HS-5 (cell line): Measurements from ENCODE around the gene KCTD13.
A peak's percentile ranks its signal among the peaks of the same experiment; 100 is the strongest.
"Not testable (repeated sequence)": the region's sequence is repeated elsewhere in the genome, so short reads cannot be mapped to it uniquely, and the experiment has no call there.

Experiments used
- DNase-seq: peaks from one replicate; pipeline ENCODE4 v3.0.0-alpha.2; 2012; ENCODE audit warnings: low read depth

The KCTD13 gene

GRCh38 chr16:29925781-29926710, at the start of gene KCTD13:
KCTD13 (minus strand) TSS chr16:29926226; CDS start chr16:29926033, 193 bp downstream.
- peak; percentile 61 for DNase-seq

- DNase-seq, result no peak
These were observed 49.1 kb upstream of the KCTD13 start for GRCh38 chr16:29975134-29975538.

- DNase-seq, result no peak
These were observed 48.5 kb upstream of the KCTD13 start for GRCh38 chr16:29974291-29975133.

GRCh38 chr16:29973384-29974246, 47.6 kb upstream of the KCTD13 start, which contains the start of gene TAOK2:
TAOK2 (plus strand) TSS chr16:29973868; CDS start chr16:29977773, 3,905 bp downstream.
- peak; percentile 95 for DNase-seq

- DNase-seq, result no peak
These were observed 47.0 kb upstream of the KCTD13 start for GRCh38 chr16:29972992-29973383.

GRCh38 chr16:29972500-29972899, 46.5 kb upstream of the KCTD13 start:
- no peak for DNase-seq

GRCh38 chr16:29971304-29971703, 45.3 kb upstream of the KCTD13 start:
- no peak for DNase-seq

GRCh38 chr16:29968205-29968604, 42.2 kb upstream of the KCTD13 start:
- DNase-seq, result no peak

GRCh38 chr16:29963021-29963743, 37.2 kb upstream of the KCTD13 start:
- no peak for DNase-seq

GRCh38 chr16:29962344-29962994, 36.4 kb upstream of the KCTD13 start:
- DNase-seq, result no peak

GRCh38 chr16:29961479-29962343, 35.7 kb upstream of the KCTD13 start, which contains the start of gene TMEM219:
TMEM219 (plus strand) TSS chr16:29962079; CDS start chr16:29963144, 1,065 bp downstream.
- DNase-seq, result peak; percentile 60

- DNase-seq, result no peak
These were observed 35.1 kb upstream of the KCTD13 start for GRCh38 chr16:29961127-29961478.

GRCh38 chr16:29959821-29960220, 33.8 kb upstream of the KCTD13 start:
- not testable (repeated sequence) for DNase-seq

- DNase-seq, result no peak
These were observed 33.3 kb upstream of the KCTD13 start for GRCh38 chr16:29959293-29959692.

GRCh38 chr16:29958756-29959155, 32.7 kb upstream of the KCTD13 start:
- DNase-seq, result no peak

- no peak for DNase-seq
These were observed 25.8 kb upstream of the KCTD13 start for GRCh38 chr16:29951625-29952365.

GRCh38 chr16:29950806-29951461, 24.9 kb upstream of the KCTD13 start:
- no peak for DNase-seq

GRCh38 chr16:29947897-29948296, 21.9 kb upstream of the KCTD13 start:
- DNase-seq, result no peak
